HG03439 (cell line): ENCODE data around the gene SYCP2.

ENCODE experiments used
- ATAC-seq: cut with Tn5 transposase; IDR thresholded peaks from one replicate; pipeline ENCODE4 v1.9.1; 2021; ENCODE audit warnings: mild to moderate bottlenecking, moderate library complexity; ENCODE audit not compliant: unreplicated experiment

The SYCP2 gene

DNA sequence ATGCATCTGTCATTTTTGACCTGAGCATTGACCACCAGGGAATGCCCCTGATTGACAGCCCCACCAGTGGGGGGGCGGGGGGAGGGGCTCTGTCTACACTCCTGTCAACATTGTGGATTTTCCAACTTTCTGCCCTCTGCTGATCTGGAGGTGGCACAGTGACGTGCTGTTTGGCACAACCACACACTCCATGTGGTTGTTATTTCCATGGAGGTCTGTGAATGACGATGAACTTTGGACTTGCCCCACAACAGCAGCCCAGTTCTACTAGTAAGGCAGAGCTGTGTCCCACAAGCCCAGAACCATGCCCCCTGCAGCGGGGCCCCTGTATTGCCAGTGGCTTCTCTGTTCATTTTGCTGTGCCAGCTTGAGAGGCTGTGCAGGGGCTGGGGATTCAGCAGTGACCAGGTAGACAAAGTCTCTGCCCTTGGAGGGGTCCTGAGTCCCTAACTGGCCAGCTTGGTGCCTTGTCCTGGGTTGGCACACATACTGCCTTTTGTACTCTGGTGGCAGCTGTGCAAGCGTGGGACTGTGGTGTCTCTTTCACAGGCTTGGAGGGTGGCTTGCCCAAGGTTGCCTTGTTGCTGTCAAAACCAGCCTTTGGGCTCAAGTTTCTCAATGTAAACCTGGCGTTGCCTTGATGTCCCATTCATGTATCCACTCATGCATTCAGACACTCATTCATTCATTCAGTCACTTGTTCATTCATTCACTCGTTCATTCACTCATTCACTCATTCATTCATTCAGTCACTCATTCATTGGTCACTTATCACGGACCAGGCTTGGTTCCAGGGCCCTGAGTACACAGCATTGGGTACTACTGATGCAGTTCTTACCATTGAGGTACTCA lies 108.5 kb downstream of the SYCP2 start:
- ATAC-seq: no peak

DNA sequence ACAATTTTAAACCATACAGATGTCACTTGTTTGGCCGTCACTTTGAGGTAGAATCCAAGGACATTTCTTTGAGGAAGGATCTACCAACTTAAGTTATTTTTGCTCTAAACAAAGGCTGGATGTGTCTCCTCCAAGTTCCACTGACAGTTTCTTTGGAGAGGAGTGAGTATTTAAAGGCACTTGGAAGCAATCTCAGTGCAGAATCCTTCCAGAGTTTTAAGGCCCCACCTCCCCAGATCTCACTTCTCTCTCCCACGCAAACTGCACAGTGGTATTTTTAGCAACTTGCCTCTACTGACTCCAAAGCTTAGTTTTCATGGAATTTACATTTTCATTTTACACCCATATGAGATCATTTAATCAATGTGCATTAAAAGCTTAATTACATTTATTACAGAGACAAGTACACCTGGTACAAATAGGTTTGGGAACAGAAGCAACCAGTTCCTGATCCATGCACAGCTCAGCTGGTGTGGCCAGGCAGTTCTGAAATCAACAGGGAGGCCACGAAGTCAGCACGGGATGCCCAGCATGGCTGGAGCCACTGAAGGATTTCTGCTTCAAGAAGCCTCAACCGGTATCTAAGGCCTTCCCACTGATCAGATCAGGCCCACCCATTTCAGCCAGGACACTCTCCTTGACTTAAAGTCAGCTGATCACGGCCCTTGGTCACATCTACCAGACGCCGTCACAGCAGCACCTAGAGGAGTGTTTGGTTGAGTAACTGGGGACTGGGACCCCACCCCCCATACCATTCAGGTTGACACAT lies 109.8 kb downstream of the SYCP2 start:
- ATAC-seq: no peak

DNA sequence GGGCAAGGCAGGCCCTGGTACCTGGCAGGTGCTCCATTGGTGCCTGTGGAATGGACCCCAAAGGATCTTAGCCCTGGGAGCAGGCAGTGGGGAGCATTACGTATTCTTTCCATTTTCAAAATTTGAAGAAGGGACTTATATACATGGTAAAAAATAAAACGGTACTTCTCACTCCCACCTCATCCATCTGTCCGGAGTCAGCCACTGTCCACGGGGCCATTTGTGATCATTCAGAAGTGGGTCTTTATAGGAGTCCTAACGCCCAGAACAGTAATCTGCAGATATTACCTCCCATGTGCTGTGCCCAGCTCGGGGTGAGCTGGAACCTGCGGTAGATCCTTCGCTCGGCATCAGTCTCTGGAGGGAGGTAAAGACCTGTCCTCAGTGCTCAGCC lies 110.4 kb downstream of the SYCP2 start:
- no peak for ATAC-seq

DNA sequence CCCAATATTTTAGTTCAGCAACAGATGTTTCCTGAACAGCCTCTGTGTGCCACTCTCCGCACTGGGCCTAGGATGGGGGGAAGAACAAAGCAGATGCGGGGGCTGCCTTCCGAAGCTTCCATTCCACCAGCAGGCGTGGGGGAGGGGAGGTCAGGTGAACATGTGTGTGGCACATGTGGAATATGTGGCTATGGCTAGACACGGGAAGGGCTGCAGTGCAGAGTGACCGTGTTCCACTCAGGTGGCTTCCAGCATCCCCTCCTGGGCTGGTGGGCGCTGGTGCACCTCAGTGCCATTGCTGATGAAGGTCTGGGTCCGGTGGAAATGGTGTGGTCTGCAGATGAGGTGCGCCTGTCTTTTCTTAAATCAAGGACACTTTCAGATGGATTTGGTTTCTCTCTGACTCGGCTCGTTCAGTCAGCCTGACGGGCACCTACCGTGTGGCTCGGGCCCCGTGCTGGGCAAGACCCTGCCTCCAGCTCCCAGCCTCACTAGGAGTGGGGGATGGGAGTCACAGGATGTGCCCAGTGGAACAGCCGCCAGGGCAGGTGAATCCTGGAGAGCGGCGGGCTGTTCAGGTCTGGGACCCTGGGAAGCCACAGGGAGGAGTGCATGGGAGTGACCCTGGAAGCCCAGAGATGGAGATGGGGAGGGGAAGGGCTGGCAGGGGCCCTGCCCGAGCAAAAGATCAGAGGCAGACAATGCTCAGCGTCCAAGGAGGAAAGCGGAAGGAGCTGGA lies 111.0 kb downstream of the SYCP2 start:
- no peak for ATAC-seq

DNA sequence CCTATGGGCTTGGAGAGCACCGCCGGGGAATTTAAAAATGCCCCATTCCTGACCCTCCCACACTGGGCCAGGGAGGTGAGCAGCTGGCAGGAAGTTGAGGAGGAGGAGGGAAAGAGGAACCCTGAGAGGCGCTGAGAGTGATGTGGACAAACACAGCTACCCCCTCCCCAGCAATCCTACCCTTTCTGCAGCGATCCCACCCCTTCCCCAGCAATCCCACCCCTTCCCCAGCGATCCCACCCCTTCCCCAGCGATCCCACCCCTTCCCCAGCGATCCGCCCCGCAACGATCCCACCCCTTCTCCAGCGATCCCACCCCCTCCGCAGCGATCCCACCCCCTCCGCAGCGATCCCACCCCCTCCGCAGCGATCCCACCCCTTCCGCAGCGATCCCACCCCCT lies 111.6 kb downstream of the SYCP2 start:
- no peak for ATAC-seq

DNA sequence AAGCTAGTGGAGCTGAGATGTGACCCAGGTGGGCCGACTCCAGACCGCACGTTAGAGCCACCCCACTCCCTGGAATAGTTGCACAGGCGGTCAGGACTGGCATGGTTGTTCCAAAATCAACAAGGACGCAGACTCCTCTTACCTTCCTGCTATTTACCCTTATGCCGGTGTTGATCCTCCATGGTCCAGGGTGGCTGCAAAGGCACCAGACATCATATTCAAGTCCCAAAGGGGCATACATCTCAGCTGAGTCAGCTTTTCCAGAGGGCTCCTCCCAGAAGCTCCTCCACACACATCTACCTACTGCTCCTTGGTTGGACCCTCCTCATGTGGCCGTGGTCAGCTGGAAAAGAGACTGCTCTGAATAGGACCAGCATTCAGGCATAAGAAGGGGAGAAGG lies 112.2 kb downstream of the SYCP2 start:
- ATAC-seq: no peak

DNA sequence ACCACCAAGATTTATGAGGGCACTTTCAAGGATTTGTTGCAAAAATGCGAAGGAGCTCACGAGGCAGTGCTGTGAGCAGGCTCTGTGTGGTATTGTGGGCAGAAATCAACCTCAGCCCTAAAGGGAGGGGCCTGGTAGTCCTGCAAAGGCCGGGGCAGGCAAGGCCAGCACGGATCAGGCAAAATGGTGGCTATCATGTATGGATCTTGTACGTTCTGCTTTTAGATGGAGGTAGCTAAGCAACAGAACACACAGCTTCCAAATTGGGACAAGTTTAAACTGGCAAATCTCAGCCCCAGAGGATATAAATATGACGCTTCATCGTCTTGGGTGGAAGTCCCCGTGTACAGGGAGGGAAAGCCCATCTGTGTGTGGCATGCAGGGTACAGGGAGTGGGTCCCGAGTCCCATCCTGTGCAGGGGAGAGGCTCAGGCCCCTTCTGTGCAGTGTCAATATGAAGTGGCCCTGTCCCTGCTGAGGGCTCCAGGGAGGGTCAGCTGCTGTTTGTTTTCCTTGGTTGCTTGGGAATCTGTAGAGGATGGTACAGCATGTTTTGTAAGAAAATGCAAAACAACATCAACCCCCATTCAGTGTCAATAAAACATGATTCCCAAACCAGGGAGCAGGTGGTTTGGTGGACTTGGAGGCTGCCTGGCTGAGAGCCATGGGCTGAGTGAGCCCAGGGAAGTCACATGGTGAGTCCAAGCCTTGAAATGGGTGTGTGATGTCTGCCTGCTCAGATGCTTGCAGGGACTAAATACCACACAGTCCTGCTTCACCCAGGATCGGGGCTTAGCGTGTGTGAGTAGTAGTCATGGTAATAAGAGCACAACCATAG lies 113.0 kb downstream of the SYCP2 start:
- ATAC-seq: no peak

DNA sequence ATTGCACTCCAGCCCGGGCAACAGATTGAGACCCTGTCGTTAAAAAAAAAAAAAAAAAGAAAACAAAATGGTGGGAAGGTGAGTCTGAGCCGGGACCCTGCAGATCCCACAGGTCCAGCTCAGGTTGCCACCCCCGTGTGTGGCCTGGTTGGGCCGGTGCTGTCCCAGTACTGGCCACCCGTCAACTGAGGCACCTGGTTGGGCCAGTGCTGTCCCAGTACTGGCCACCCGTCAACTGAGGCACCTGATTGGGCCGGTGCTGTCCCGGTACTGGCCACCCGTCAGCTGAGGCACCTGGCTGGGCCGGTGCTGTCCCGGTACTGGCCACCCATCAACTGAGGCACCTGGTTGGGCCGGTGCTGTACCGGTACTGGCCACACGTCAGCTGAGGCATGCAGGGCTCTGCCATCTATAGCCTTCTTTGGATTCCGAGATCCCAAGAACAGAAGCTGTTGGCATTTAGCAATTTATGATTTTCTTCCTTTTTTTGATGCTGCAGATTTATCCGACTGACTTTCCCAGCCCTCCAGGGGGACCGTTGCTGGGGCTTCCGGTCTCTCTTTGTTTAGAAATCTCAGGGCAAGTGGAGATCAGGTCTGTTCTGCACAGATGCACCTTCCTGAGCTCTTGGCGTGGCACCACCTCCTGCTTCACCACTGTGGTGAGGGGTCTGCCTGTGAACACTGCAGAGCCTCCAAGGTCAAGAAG lies 113.8 kb downstream of the SYCP2 start:
- ATAC-seq: no peak

DNA sequence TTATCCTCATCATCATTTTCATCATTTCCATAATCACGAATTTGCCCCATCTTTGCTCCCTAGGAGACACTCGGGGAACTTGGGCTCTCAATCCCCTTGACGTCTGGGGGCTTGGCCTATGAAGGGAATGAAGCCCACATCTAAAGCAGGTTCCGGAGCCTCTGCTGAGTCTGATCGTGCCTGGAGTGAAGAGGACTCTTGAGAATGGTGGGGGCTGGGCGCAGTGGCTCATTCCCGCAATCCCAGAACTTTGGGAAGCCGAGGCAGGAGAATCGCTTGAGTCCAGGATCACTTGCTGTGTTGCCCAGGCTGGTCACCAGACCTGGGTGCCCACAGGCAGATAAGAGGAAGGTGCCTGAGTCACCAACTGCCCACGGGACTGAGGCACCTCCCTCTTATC lies 114.5 kb downstream of the SYCP2 start:
- ATAC-seq: no peak

DNA sequence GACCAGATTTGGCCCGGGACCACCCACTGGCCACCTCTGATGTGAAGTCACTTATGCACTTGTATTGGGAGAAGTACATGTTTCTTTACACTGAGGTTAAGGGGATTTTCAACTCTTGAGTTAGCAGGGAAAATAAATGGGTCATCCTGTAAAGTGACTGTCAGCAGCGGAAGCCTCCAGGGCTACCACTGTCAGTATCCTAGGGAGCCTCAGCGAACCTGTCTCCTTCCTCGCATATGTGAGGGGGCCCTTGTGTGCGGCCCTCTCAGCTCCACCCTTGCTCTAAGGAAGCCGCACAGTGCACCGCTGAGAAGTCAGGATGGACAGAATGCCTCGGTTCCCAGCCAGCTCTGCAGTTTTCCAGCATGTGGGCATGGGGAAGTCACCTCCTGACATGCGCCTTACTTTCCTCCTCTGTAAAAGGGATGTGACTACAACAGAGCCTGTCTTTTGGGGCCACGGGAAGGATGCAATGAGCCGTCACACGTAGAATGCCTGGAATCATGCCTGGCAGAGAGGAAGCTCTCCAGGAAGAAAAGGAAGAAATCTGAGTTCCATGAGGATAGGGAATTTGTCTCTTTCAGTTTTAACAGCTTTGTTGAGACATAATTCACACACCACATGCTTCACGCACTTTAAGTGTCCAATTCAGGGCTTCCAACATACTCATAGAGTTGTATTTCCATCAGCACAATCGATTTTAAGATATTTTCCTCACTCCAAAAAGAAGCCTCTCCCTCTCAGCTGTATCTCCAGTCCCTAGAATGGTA lies 115.4 kb downstream of the SYCP2 start:
- ATAC-seq: no peak

DNA sequence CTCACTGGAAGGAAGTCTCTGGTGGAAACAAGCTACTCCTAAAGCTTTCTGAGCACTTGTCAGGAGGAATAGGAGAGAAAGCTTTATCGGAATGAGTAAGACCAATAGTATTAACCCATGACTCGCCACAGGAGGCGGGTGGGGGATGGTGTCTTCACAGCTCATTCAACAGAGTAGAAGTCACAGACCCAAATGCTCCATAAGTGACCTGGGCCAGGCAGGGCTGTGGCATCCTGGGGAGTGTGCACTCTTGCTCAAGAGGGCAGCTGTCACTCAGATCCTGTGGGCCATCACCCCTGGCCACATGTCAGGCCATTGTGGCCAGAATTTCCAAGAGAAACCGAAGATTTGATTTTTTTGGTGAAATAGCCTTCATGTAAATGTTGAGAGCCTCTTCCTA lies 116.0 kb downstream of the SYCP2 start:
- no peak for ATAC-seq

DNA sequence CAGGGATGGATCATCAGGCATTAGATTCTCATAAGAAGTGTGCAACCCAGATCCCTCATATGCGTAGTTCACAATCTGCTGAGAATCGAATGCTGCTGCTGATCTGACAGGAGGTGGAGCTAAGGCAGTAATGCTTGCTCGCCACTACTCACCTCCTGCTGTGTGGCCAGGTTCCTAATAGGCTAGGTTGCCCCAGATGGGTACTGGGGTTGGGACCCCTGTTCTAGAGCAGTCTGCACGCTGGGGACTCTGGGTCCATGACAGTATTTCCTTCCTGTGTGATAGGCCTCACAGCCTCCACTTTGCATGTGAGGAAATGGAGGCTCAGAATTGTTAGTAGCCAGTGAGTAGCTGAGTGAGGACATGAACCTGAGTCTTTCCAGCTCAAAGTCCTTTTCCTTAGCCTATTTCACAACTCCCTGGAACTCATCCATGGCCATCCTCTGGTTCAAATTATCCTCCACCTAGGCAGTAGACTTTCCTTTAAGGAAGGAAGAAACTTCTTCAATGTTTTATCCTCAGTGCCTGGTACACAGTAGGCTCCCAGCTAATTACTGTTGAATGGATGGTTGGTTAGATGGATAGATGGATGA lies 117.2 kb downstream of the SYCP2 start:
- ATAC-seq: no peak

DNA sequence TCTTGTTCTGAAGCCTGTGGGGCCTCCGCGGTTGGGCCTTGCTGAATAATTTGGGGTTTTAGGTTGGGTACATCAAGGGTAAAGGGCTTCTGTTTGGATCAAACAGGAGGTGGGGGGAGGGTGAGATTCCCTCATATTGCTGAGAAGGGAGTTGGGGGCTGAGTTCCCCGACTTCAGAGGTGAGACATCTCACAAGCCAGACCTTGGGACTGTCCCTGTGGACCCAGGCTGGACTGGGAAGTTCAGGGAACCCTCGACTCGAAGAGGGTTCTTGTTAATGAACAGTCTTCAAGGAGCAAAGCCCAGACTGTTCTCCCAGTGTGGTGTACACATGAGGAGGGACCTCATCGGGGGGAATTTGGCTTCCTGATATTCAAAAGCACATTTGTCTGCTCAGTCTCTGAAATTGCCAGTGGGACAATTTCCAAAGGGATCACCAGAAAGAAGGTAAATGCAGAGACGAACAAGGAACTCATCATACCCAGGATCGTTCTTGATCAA lies 118.5 kb downstream of the SYCP2 start:
- ATAC-seq: no peak

DNA sequence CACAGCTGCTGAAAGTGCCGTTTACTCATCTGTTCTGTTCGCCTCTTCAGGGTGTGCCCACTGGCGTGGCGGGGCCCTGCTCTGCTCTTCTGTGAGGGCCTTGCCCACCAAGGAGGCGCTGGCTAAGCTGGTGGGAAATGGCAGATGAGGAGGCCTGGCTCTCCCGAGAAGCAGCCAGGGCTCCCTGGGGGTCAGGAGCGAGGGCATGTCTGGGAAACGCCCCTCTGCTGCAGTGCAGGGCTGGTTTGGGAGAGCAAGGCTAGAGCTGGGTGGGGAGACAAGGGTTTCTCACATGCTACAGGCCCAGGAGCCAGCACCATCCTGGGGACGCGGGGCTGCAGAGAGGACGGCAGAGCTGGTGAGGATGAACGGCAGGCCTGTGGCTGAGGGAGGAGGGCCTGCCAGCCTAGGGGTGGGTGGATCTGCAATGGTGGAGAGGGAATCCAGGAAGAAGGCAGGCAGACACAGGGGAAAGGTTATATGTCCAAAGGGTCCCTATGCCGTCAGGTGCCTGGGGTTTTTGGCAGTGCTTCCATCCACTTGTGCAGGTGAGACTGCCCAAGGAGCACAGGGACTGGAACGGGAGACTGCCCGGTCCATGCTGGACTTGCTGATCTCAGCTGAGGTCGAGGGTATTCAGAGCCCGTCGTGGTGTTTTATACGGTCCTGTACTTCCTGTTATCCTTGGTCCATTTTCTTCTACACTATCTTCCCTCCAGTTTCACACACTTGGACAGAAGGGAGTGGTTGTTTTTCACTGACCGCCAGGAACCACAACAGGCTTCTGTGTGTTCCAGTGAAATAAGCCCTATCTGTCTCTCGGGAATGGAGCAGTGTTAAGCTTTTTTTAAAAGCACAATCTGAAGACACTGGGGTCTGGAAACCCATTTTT lies 119.2 kb downstream of the SYCP2 start:
- ATAC-seq: no peak
